Neural crest cell (in vitro differentiated cells): ENCODE results near the gene TYW3. TPM values are rescaled to one million over a fixed set of nuclear protein-coding genes. Genes with fewer than 3 reads are reported as not detected.

Source experiments
- DNase-seq: peaks from one replicate; pipeline ENCODE4 v3.0.0; 2021; ENCODE audit warnings: low read depth, mixed read lengths, low spot score
- H3K27ac Mint-ChIP-seq: one replicate; pipeline ENCODE4 v1.8.0; 2021; ENCODE audit warnings: mild to moderate bottlenecking, mixed read lengths; ENCODE audit not compliant: unreplicated experiment
- H3K27me3 Mint-ChIP-seq: 2 replicates; pipeline ENCODE4 v1.8.0; 2021; ENCODE audit warnings: low read depth, mild to moderate bottlenecking, mixed read lengths
- H3K36me3 Mint-ChIP-seq: 2 replicates; pipeline ENCODE4 v1.8.0; 2021; ENCODE audit warnings: low read depth, mild to moderate bottlenecking, mixed read lengths
- H3K4me1 Mint-ChIP-seq: 2 replicates; pipeline ENCODE4 v1.8.0; 2021; ENCODE audit warnings: mixed read lengths
- H3K4me3 Mint-ChIP-seq: one replicate; pipeline ENCODE4 v1.8.0; 2021; ENCODE audit warnings: mild to moderate bottlenecking, mixed read lengths
- H3K9me3 Mint-ChIP-seq: 2 replicates; pipeline ENCODE4 v1.8.0; 2021; ENCODE audit warnings: mixed read lengths
- total RNA-seq: library from RNA; stranded (reverse); gene quantifications from 2 replicates; pipeline ENCODE4 v1.2.1, GENCODE V29; 2021
- TF ChIP-seq, protein P1 (sequence below): fragments of 200-600 bp; sonication (generic); conservative IDR thresholded peaks from 2 replicates; pipeline ENCODE4 v1.5.0; 2021; ENCODE audit warnings: antibody characterized with exemption, mild to moderate bottlenecking

TYW3 gene
- total RNA-seq, 1 donor from 2014 or later, result 6.8 TPM

GRCh38 chr1:74703386-74704182 is 29.4 kb upstream of the TYW3 start:
- H3K27me3 Mint-ChIP-seq, result no peaks in the 10 kb centered on the region
- H3K4me3 Mint-ChIP-seq, result no peak overlapping the region
- no peaks in the 10 kb centered on the region for H3K36me3 Mint-ChIP-seq
- H3K27ac Mint-ChIP-seq, result no peak overlapping the region
- no peak for DNase-seq
- no peaks in the 10 kb centered on the region for H3K9me3 Mint-ChIP-seq
- TF ChIP-seq, protein P1, sequence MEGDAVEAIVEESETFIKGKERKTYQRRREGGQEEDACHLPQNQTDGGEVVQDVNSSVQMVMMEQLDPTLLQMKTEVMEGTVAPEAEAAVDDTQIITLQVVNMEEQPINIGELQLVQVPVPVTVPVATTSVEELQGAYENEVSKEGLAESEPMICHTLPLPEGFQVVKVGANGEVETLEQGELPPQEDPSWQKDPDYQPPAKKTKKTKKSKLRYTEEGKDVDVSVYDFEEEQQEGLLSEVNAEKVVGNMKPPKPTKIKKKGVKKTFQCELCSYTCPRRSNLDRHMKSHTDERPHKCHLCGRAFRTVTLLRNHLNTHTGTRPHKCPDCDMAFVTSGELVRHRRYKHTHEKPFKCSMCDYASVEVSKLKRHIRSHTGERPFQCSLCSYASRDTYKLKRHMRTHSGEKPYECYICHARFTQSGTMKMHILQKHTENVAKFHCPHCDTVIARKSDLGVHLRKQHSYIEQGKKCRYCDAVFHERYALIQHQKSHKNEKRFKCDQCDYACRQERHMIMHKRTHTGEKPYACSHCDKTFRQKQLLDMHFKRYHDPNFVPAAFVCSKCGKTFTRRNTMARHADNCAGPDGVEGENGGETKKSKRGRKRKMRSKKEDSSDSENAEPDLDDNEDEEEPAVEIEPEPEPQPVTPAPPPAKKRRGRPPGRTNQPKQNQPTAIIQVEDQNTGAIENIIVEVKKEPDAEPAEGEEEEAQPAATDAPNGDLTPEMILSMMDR, result no peak
- H3K4me1 Mint-ChIP-seq, result no peaks in the 10 kb centered on the region

DNA sequence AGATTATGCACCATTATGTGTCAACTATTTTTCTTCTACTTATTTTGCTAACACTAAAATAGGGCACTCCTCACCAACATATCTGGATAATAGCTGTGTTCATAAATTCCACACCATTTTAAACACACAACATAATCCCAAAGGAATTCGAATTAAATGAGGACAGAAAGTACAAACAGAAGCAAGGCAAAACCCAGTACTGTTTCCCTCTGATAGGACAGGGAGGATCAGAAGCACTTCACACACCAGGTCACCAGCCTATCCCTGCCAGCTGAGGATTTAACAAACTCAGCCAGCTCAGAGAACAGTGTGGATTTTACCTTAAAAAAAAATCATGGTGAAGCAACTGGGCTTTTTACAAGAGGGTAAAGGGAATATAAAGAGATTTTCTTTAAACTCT is 20.1 kb upstream of the TYW3 start:
- no peaks in the 10 kb centered on the region for H3K27me3 Mint-ChIP-seq
- H3K9me3 Mint-ChIP-seq, result no peaks in the 10 kb centered on the region

GRCh38 chr1:74713849-74714248 is 19.1 kb upstream of the TYW3 start:
- peaks cover 2% of the 10 kb centered on the region for H3K36me3 Mint-ChIP-seq
- DNase-seq, result no peak
- TF ChIP-seq, protein P1, result no peak
- no peaks in the 10 kb centered on the region for H3K4me1 Mint-ChIP-seq
- H3K27ac Mint-ChIP-seq, result no peak overlapping the region
- no peaks in the 10 kb centered on the region for H3K9me3 Mint-ChIP-seq
- no peak overlapping the region for H3K4me3 Mint-ChIP-seq
- H3K27me3 Mint-ChIP-seq, result no peaks in the 10 kb centered on the region

More for the DNA sequence above, 20.1 kb upstream of the TYW3 start:
- Mint-ChIP-seq H3K27ac (no peak overlapping the region), H3K4me3 (no peak overlapping the region), H3K36me3 (peaks cover 2% of the 10 kb centered on the region), H3K4me1 (no peaks in the 10 kb centered on the region)
- TF ChIP-seq, protein P1, result no peak
- no peak for DNase-seq

DNA sequence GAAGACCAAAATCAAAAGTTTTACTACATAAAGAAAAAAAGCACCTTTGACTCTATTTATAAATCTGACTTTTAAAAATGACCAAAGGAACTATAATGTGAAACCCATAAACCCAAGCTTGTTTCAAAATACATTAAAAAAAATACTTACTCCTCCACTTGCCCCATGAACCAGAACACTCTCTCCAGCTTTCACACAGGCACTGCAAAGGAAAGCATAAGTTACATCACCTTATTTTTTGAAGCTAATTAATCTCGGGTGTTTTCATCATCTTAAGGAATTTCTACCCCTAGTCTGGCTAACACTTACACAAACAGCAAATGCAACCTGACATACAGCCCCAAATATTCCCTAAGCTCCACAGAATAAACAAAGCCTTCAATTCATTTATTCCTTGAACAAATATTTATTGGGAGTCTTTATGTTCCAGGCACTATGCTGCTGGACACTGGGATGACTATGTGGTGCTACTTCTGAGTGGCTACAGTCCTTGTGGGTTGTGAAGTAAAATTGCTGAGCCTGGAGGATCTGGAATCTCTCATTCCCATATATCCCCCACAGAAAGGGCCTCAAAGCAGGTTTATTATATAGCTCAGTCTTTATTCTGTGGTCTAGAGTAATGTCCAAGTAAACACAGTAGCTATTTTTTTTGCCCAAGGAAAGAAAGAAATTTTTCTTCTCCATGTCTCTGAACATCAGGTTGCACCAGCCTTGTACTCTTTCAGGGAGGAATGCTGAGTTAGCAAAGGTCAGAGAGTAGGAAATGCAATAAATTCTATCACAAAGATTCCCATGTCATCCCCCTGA is 18.3 kb upstream of the TYW3 start:
- no peaks in the 10 kb centered on the region for H3K9me3 Mint-ChIP-seq
- no peak for DNase-seq
- H3K27me3 Mint-ChIP-seq, result no peaks in the 10 kb centered on the region
- TF ChIP-seq, protein P1, result no peak
- H3K27ac Mint-ChIP-seq, result no peak overlapping the region
- H3K36me3 Mint-ChIP-seq, result peaks cover 2% of the 10 kb centered on the region
- no peak overlapping the region for H3K4me3 Mint-ChIP-seq
- H3K4me1 Mint-ChIP-seq, result no peaks in the 10 kb centered on the region

DNA sequence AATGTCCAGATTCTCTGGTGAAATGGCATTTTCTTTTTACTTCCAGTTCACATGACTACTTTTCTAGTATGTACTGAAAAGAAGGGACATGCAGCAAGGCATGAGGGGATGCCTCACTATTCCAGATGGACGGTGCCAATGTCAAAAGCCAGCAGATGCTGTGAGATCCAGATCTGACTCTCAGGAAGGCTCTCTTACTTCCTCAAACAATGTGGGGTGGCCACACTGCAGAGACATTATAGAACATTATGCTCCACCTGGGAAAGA is 17.8 kb upstream of the TYW3 start:
- no peaks in the 10 kb centered on the region for H3K4me1 Mint-ChIP-seq
- TF ChIP-seq, protein P1, result no peak
- H3K27ac Mint-ChIP-seq, result no peak overlapping the region
- H3K9me3 Mint-ChIP-seq, result no peaks in the 10 kb centered on the region
- no peak overlapping the region for H3K4me3 Mint-ChIP-seq
- no peaks in the 10 kb centered on the region for H3K27me3 Mint-ChIP-seq
- peaks cover 2% of the 10 kb centered on the region for H3K36me3 Mint-ChIP-seq
- no peak for DNase-seq
